ENCODE results near the gene PLS1. TPM values are rescaled to one million over a fixed set of nuclear protein-coding genes. Genes with fewer than 3 reads are reported as not detected.

PLS1 gene
- total and polyA plus RNA-seq, 2 of the 8 experiments (the other 6 are each of a cell fraction or from before 2014, with no cell fraction given): 18.7 to 44.7 TPM

DNA sequence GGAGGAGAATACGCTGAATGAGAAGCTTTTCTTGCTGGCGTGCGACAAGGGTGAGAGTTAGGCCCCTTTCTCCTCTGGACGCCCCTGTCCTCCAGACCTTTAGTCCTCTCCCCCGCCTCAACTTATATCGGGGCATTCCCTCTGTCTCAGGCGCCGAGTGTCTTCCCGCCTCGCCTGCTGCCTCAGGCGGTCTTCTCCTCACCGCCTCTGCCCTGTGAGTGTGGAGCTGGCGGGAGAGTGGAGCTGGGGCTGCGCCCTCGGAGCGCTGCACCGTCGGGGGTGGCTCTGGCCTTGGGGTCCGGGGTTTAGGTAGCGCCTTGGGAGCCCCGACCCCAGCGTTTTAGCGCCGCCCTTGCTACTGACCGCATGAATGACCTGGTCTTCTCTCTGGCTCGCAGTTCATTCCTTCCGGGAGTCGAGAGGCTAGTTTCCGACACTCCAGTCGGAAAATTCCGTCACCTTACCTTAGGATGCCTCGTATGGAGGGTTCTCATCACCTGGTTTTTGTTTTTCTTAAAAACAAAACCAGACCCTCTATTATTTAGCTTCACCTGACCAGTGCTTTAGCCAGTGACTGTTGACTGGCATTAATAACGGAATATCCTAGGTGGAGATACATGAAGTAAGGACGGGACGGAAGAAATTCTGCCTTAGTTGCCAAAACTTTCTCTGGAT is 128.6 kb downstream of the PLS1 start (continued):
- TF ChIP-seq CTBP2 (IDR thresholded peaks at IDR 0.05; ENCODE audit: borderline replicate concordance, insufficient read depth, insufficient read length, low read length): no peak
- peak; percentile 90 for TF ChIP-seq ASH2L (IDR thresholded peaks at IDR 0.05; ENCODE audit: low read length)
- no peak for TF ChIP-seq NANOG (IDR thresholded peaks at IDR 0.05; ENCODE audit: insufficient read depth, low read depth, low read length, poor library complexity, severe bottlenecking)
- TF ChIP-seq SIN3A (conservative IDR thresholded peaks at IDR 0.05 in 1 of 2, IDR thresholded peaks at IDR 0.05 in 1 of 2; ENCODE audit: low read depth in 1 of 2, low read length in 2 of 2): 0 out of 4 replicates have a peak, but pooled peaks of 1 of the 2 experiments have one; percentile 18
- TF ChIP-seq TAF1 (IDR thresholded peaks at IDR 0.05; ENCODE audit: low read depth, low read length): peak; percentile 68
